Immature natural killer cell (primary cell): ENCODE results near the gene ATAD3C. TPM values are rescaled to one million over a fixed set of nuclear protein-coding genes. Genes with fewer than 3 reads are reported as not detected.

Source experiments
- DNase-seq, 3 donors: peaks; one replicate each; pipeline ENCODE4 v3.0.0; 2022; ENCODE audit warnings: mixed read lengths in 1 of 3
- H3K27ac Mint-ChIP-seq, 6 donors: one replicate each; pipeline ENCODE4 v1.8.0; 2020; ENCODE audit warnings: mixed read lengths in 6 of 6, mild to moderate bottlenecking in 5 of 6, inconsistent platforms in 4 of 6, moderate library complexity in 3 of 6
- H3K27me3 Mint-ChIP-seq, 3 donors: one replicate each; pipeline ENCODE4 v1.8.0; 2020 to 2021; ENCODE audit warnings: low read depth in 3 of 3, mild to moderate bottlenecking in 3 of 3, mixed read lengths in 3 of 3, moderate library complexity in 3 of 3, inconsistent platforms in 1 of 3
- H3K36me3 Mint-ChIP-seq, 3 donors: one replicate each; pipeline ENCODE4 v1.8.0; 2020; ENCODE audit warnings: mixed read lengths in 3 of 3, inconsistent platforms in 2 of 3, mild to moderate bottlenecking in 2 of 3
- H3K4me1 Mint-ChIP-seq, 2 donors: one replicate each; pipeline ENCODE4 v1.8.0; 2020; ENCODE audit warnings: inconsistent platforms in 2 of 2, mild to moderate bottlenecking in 2 of 2, mixed read lengths in 2 of 2, moderate library complexity in 1 of 2
- H3K4me3 Mint-ChIP-seq, 5 donors: one replicate each; pipeline ENCODE4 v1.8.0; 2020; ENCODE audit warnings: mild to moderate bottlenecking in 5 of 5, mixed read lengths in 5 of 5, inconsistent platforms in 3 of 5, moderate library complexity in 3 of 5
- H3K9me3 Mint-ChIP-seq, 6 donors: one replicate each; pipeline ENCODE4 v1.8.0; 2020; ENCODE audit warnings: mild to moderate bottlenecking in 6 of 6, mixed read lengths in 6 of 6, inconsistent platforms in 4 of 6, moderate library complexity in 3 of 6
- polyA plus RNA-seq, 3 donors: library from polyadenylated mRNA; unstranded; fragments of 300-500 nt; fragmentation: Illumina TruSeq; gene quantifications; one replicate each; pipeline ENCODE4 v1.2.3, GENCODE V29; 2021

Gene ATAD3C
- polyA plus RNA-seq, 3 donors from 2014 or later = 1.5 to 4.0 (median 3.1) TPM

DNA sequence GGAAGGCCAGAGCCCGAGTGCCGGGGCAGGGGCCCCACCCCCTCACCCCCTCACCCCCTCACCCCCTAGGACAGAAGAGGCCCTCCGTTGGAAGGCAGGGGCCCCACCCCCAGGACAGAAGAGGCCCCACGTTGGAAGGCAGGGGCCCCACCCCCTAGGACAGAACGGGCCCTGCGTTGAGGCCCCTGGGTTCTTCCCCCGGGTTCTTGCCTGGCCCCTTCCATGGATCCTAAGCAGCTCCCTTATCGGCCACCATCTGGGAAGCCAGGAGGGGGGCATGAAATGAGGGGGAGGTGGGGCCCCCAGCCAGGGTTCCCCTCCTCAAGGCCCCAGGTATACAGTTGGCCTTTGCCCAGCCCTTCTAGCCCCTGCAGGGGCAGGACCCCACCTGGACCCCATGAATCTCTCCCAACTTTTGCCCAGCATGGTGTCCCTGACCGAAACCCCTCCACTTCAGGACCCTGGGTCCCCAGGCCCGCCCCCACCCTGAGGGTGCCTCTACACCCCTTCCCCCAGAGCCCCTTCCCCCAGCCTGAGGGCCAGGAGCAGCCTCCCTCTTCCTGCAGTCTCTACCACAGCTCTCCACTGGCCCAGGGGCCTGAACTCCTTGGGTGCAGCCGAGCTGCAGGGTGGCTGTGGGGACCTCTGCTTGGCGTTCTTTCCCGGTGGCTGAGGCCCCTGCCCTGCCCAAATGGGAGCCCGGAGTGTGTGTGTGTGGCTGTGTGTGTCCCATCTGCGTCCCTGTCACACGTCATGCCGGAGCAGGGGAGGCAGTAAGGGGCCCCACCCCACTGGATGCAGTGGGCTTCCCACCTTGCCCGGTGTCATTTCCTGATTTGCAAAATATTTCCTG is 18.3 kb upstream of the ATAD3C start:
- no peak for DNase-seq
- no peak overlapping the region for H3K4me3 Mint-ChIP-seq
- peaks cover 4 to 6% of the 10 kb centered on the region in 2 donors for H3K4me1 Mint-ChIP-seq
- H3K36me3 Mint-ChIP-seq = no peaks in the 10 kb centered on the region
- no peaks in the 10 kb centered on the region for H3K9me3 Mint-ChIP-seq
- no peak overlapping the region for H3K27ac Mint-ChIP-seq
- peaks cover 2 to 15% (median 8%) of the 10 kb centered on the region in 3 donors for H3K27me3 Mint-ChIP-seq

DNA sequence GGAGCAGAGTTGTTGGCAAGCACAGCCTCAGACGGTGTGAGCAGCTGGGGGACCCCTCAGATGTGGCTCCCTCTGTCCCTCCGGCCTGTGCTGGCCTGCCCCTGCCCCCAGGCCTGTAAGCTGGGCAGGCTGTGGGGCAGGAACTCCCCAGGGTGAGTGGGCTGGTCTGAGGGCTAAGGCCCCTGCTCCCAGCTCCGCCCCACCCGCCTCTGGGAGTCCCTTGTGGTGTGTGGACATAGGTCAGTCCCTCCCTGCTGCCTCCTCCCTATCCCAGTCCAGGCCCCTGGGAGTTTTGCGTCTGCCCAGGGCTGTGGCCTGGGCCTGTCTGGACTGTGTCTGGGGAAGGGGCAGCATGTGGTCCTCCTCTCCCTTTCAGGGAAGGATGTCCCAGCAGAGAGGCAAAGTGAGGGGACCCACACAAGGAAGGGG is 17.6 kb upstream of the ATAD3C start:
- no peaks in the 10 kb centered on the region for H3K9me3 Mint-ChIP-seq
- no peaks in the 10 kb centered on the region for H3K36me3 Mint-ChIP-seq
- peaks cover 0 to 18% (median 5%) of the 10 kb centered on the region in 3 donors for H3K27me3 Mint-ChIP-seq
- no peak for DNase-seq
- no peak overlapping the region for H3K27ac Mint-ChIP-seq
- H3K4me3 Mint-ChIP-seq = no peak overlapping the region
- H3K4me1 Mint-ChIP-seq = peaks cover 4 to 6% of the 10 kb centered on the region in 2 donors

DNA sequence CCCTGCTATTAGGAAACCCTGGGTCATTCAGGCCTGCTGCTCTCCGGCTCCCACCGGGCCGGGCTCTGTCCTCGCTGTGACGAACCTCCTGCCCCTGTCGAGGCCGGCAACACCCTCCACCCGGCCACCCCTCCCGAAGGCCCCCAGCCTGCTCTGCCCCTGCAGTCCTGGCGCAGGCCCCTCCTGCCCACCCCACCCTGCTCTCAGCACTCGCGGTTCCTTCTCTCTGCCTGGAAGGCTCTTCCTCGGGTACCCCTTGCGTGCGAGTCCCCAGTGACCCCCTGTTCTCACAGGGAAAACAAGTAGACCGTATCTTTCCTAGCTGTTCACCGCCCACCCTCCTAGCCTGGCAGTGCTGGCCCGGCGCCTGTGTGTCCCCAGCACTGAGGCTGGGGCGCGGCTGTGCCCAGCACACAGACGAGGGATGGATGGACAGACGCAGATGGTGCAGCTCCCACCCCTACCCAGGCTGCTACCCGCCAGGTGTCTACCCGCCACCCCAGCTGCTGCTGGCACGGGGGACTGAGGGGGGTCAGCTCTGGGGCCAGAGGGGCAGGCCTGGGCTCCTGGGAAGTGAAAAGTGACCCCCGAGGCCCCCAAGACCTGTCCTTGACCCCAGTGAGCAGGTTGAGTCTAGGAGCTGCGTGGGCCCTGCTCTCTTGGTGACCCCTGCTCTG is 17.1 kb upstream of the ATAD3C start:
- Mint-ChIP-seq H3K27me3 (peaks cover 0 to 18% (median 5%) of the 10 kb centered on the region in 3 donors), H3K27ac (no peak overlapping the region), H3K4me1 (peaks cover 4 to 6% of the 10 kb centered on the region in 2 donors), H3K9me3 (no peaks in the 10 kb centered on the region), H3K4me3 (no peak overlapping the region), H3K36me3 (no peaks in the 10 kb centered on the region)
- DNase-seq = no peak

DNA sequence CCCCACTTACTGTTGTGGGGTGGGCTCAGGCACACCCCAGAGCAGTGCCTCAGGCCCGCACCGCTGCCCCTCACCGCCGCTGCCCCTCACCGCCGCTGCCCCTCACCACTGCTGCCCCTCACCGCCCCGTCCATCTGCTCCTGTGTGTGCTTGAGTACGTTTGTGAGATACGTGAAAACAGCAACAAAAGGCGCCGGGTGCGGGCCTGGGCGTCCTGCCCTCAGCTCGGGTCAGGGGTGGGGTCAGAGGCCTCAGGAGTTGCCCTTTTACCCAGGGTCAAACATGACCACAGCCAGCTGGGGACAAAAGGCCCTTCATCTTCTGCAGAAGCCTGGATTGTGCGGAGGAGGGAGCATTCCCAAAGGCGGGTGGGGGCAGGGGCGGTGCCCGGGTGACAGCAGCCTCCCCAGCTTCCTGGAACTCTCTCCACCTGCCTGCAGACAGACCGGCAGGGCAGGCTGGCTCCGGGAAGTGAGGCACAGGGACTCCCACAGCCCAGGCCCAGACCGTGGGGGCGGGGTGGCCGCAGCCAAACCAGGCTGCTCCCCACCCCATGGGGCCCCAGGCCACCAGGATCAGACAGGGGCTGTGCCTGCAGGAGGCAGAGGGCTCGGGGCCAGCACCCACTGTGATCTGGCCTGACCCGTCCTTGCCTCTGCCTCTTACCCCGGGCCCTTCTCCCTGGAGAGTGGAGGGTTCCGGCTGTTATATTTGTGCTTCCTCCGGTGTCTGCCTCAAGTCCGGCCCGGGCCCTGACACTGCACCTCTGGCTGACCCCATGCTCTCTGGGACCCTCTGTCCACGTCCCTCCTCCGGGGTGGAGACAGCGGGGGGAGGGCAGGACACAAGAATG is 16.3 kb upstream of the ATAD3C start:
- Mint-ChIP-seq H3K27me3 (peaks cover 0 to 18% (median 5%) of the 10 kb centered on the region in 3 donors), H3K27ac (no peak overlapping the region), H3K4me3 (no peak overlapping the region), H3K4me1 (peaks cover 4 to 6% of the 10 kb centered on the region in 2 donors), H3K36me3 (no peaks in the 10 kb centered on the region), H3K9me3 (no peaks in the 10 kb centered on the region)
- no peak for DNase-seq

DNA sequence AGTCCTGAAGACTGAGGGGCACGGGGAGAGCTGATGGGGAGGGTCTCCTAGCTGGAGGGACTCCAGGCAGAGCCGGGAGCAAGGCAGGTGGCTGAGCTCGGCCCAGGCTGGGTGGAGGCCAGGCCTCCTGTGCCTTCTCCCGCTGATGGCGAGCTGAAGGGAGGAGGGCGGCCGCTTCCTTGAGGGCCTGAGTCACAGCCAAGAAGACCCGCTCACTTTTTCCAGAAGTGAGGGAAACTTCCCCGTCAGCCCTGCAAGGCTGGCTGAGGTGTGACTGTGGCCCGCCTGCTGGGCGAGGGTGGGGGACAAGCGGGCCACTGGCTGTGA is 15.7 kb upstream of the ATAD3C start:
- H3K4me3 Mint-ChIP-seq = no peak overlapping the region
- no peak overlapping the region for H3K27ac Mint-ChIP-seq
- peaks cover 0 to 16% (median 5%) of the 10 kb centered on the region in 3 donors for H3K27me3 Mint-ChIP-seq
- DNase-seq = no peak
- H3K36me3 Mint-ChIP-seq = no peaks in the 10 kb centered on the region
- H3K9me3 Mint-ChIP-seq = no peaks in the 10 kb centered on the region
- peaks cover 0 to 1% of the 10 kb centered on the region in 2 donors for H3K4me1 Mint-ChIP-seq

DNA sequence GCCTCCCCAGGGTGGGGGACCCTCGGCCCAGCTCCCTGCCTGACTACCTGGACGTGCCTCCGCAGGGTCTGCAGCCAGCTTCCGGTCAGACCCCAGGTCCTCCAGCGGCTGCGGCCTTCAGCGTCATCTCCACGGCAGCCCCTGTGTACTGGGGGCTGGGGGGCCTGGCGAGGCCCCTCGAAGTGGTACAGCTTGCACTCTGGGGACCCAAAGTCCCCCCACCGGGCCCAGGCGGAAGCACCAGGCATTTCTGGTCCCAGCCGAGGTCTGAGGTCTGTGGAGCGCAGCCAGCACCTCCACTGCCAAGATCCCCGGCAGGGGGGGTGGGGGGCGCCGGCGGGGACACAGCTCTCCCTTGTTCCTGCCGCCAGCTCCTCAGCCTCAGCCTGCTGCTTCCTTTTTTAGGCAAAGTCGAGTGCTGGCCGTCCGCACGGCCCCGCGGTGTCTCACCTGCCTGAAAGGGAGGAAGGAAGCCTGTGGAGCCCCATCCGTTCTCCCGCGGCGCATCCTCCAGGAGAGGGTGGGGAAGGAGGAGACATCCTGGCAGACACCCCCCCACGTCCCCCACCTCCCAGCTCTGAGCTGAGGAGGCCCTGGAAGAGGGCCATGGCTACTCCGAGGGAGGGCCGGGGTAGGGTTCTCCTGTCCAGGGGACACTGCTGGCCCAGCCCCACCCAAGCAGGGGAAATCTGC is 15.2 kb upstream of the ATAD3C start:
- Mint-ChIP-seq H3K27me3 (peaks cover 0 to 16% (median 5%) of the 10 kb centered on the region in 3 donors), H3K36me3 (no peaks in the 10 kb centered on the region), H3K4me1 (peaks cover 0 to 1% of the 10 kb centered on the region in 2 donors), H3K4me3 (no peak overlapping the region), H3K27ac (no peak overlapping the region), H3K9me3 (no peaks in the 10 kb centered on the region)
- no peak for DNase-seq

DNA sequence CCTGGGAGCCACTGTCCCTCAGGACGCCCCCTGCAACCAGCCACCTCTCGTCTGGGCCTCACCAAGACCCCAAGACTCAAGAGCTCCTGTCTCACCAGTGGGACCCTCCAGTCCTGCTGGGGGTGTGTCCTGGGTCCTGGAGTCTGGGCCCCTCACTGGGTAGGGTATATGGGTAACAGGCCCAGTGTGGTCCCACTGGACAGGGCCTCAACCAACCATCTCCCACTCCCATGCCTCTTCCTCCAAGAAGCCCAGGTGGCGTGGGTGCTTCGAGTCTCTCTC is 14.7 kb upstream of the ATAD3C start:
- Mint-ChIP-seq H3K9me3 (no peaks in the 10 kb centered on the region), H3K4me1 (peaks cover 0 to 1% of the 10 kb centered on the region in 2 donors), H3K36me3 (no peaks in the 10 kb centered on the region), H3K4me3 (peak overlapping the region in 4 of 5 donors; percentile 20 to 35 (median 31)), H3K27me3 (peaks cover 0 to 12% (median 5%) of the 10 kb centered on the region in 3 donors), H3K27ac (no peak overlapping the region)
- no peak for DNase-seq

DNA sequence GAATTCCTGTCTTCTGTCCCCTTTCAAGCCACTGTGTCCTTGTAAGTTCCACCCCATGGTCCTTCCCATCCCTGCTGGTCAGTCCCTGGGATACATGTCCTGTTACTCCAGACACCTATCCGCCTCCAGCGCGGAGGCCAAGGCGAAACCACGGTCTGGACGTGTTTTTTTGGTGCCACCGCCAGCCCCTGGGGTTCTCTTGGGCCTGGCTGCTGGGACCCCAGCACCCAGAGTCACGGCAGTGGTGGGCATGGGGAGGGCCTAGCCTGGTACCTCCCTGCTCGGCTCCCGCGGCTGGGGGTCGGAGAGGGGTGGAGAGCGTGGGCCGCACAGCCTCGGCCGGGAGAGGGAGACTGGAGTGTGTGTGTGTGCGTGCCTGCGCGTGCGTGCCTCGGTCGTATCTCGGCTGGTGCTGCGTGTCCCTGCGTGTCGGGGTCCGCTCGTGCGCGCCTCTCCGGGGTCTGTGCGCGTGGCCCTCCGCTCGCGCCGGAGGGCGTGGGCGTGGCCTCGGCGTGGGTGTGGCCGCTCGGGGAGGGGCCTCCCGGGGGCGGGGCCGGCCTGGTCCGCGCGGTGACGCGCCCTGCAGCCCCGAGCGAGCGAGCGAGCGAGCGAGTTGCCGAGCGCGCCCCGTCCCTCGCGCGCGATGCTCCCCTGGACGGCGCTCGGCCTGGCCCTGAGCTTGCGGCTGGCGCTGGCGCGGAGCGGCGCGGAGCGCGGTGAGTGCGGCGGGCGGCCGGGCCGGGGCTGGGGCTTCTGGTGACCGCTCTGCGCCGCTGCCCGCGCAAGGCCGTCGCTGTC is 14.2 kb upstream of the ATAD3C start, which contains the start of gene VWA1:
TSS of gene VWA1 (plus strand) at position 585 of the 798 bp plus-strand sequence. CDS start at position 644, 59 bp downstream.
- Mint-ChIP-seq H3K4me3 (peak within 1 kb of the TSS in 4 of 5 donors; percentile 35 to 68 (median 58)), H3K9me3 (no peaks in the 10 kb centered on the region), H3K27me3 (peaks cover 0 to 7% (median 5%) of the 10 kb centered on the region in 3 donors), H3K36me3 (no peaks in the 10 kb centered on the region), H3K4me1 (peaks cover 0 to 1% of the 10 kb centered on the region in 2 donors), H3K27ac (no peak within 1 kb of the TSS)
- peak; percentile 45 to 49 (median 48) for DNase-seq

DNA sequence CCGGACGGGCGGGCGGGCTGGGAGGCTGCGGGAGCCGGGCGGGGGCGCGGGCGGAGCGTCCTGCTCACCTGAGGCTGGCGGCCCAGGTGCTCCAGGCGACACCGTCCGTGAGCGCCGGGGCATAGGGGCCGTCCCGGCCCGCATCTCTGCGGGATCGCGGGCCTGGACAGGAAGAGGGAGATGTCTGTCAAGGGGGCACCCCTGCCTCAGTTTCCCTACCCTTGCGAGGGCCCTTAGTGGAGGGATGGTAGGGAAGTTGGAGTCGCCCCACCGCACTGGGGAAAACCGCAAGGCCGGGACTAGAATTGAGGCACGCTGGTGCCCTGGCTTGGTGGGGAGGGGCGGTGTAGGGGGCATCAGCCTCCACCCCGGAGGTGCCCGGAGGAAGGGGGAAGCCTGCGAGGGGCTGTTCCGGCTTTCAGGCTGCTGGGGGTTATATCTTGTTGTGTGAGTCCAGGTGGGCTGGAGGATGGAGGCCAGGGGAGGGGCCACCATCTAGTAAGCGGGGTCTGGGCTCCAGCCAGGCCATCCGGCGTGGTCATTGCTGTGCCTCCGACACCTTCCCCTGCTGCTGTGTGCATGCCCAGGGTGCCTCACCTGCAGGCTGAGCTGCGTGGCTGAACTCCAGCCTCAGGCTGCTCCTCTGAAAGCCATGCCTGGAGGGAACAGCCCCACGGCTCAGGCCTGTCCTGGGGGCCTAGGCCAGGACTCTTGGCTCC is 13.4 kb upstream of the ATAD3C start:
- H3K4me1 Mint-ChIP-seq = peaks cover 0 to 1% of the 10 kb centered on the region in 2 donors
- H3K36me3 Mint-ChIP-seq = no peaks in the 10 kb centered on the region
- DNase-seq = no peak
- peaks cover 2 to 7% (median 5%) of the 10 kb centered on the region in 3 donors for H3K27me3 Mint-ChIP-seq
- no peak overlapping the region for H3K27ac Mint-ChIP-seq
- H3K9me3 Mint-ChIP-seq = no peaks in the 10 kb centered on the region
- H3K4me3 Mint-ChIP-seq = peak overlapping the region in 4 of 5 donors; percentile 33 to 68 (median 58)

DNA sequence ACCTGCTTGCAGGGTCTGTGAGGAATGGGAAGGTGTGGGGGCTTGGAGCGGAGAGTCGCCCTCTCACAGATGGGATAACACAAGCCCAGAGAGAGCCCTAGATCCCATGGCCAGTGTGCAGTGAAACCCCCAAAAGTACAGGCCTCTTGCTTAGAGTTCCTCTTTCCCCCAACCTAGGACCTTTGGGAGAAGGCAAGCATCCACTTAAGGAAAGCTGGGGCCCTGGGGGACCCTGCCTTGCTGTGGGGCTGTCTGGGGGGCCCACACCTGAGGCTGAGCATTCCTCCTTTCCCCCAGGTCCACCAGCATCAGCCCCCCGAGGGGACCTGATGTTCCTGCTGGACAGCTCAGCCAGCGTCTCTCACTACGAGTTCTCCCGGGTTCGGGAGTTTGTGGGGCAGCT is 12.9 kb upstream of the ATAD3C start:
- DNase-seq = no peak
- Mint-ChIP-seq H3K9me3 (no peaks in the 10 kb centered on the region), H3K27ac (no peak overlapping the region), H3K36me3 (no peaks in the 10 kb centered on the region), H3K4me1 (peaks cover 0 to 1% of the 10 kb centered on the region in 2 donors), H3K27me3 (peaks cover 2 to 7% (median 5%) of the 10 kb centered on the region in 3 donors), H3K4me3 (peak overlapping the region in 2 of 5 donors; percentile 58 to 59)

DNA sequence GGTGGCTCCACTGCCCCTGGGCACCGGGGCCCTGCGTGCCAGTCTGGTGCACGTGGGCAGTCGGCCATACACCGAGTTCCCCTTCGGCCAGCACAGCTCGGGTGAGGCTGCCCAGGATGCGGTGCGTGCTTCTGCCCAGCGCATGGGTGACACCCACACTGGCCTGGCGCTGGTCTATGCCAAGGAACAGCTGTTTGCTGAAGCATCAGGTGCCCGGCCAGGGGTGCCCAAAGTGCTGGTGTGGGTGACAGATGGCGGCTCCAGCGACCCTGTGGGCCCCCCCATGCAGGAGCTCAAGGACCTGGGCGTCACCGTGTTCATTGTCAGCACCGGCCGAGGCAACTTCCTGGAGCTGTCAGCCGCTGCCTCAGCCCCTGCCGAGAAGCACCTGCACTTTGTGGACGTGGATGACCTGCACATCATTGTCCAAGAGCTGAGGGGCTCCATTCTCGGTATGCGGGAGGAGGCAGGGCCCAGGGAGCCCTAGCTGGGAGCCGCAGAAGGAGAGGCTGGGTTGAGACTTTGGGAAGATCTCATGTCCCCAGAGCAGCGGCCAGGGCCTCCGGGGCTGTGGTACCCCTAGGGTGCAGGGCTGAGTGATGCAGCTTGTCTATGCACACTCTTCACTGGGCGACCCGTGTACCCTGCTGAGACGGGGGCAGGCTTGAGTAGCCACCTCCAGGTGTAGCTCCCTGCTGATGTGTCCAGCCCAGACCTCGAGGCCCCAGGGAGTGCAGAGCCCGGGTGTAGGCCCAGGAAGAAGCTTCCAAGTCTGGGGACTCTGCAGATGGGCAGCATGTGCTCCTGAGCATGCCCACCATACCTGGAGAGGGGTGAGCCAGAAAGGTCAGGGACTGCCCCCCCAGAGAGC is 12.2 kb upstream of the ATAD3C start:
- no peaks in the 10 kb centered on the region for H3K36me3 Mint-ChIP-seq
- no peak overlapping the region for H3K27ac Mint-ChIP-seq
- no peaks in the 10 kb centered on the region for H3K9me3 Mint-ChIP-seq
- DNase-seq = no peak
- peaks cover 0 to 2% of the 10 kb centered on the region in 2 donors for H3K4me1 Mint-ChIP-seq
- H3K27me3 Mint-ChIP-seq = peaks cover 2 to 7% (median 5%) of the 10 kb centered on the region in 3 donors
- no peak overlapping the region for H3K4me3 Mint-ChIP-seq
